Endothelial cell of umbilical vein (primary cell): ENCODE results near the gene TNS1. TPM values are rescaled to one million over a fixed set of nuclear protein-coding genes. Genes with fewer than 3 reads are reported as not detected.

Experiments
- BruUV-seq: library from RNA; stranded (reverse); fragments of 400-500 nt; replicated peaks from 2 replicates; lab custom pipeline; 2021; lab: Mats Ljungman, UMichigan
- CTCF ChIA-PET: fragments of 300-600, 350-600 bp; sonication (Branson Sonifier 250); formaldehyde crosslinking; loops from one replicate; lab custom pipeline; 2021; ENCODE audit warnings: antibody characterized with exemption, inconsistent platforms; lab: Charles Lee
- POLR2A ChIA-PET: fragments of 300-600, 350-600 bp; sonication (Branson Sonifier 250); formaldehyde crosslinking; loops from one replicate; lab custom pipeline; 2021; ENCODE audit warnings: antibody characterized with exemption, inconsistent platforms; lab: Charles Lee
- DNase-seq: peaks from one replicate; pipeline ENCODE4 v3.0.0-alpha.2; 2011; ENCODE audit warnings: low read depth, low spot score
- FAIRE-seq: peaks from 2 replicates; lab custom pipeline; 2011; peaks lifted over from hg19 to GRCh38; lab: Jason Lieb, UNC
- H2AFZ ChIP-seq: 2 replicates; pipeline ENCODE4 v1.6.0; 2012; ENCODE audit warnings: low read depth, low read length, control low read depth, inconsistent platforms
- H3K27ac ChIP-seq: 2 replicates; pipeline ENCODE4 v1.5.1; 2011; ENCODE audit warnings: low read depth, mild to moderate bottlenecking, control low read depth, low read length, moderate library complexity; ENCODE audit not compliant: insufficient read depth
- H3K27me3 ChIP-seq, 2 experiments: 2 replicates each; pipeline versions ENCODE4 v1.6.0 to v1.6.1; 2011; ENCODE audit warnings: low read length in 2 of 2, mixed read lengths in 1 of 2; ENCODE audit not compliant: control insufficient read depth in 2 of 2, insufficient read depth in 2 of 2
- H3K36me3 ChIP-seq, 2 experiments: 2 replicates in 1 of 2; 3 replicates in 1 of 2; pipeline ENCODE4 v1.5.1; 2011; ENCODE audit warnings: low read length in 2 of 2, mild to moderate bottlenecking in 1 of 2, moderate library complexity in 1 of 2; ENCODE audit not compliant: control insufficient read depth in 2 of 2, insufficient read depth in 2 of 2; ENCODE audit errors: extremely low read depth in 1 of 2
- H3K4me1 ChIP-seq: 3 replicates; pipeline ENCODE4 v1.5.1; 2011; ENCODE audit warnings: mild to moderate bottlenecking, low read length; ENCODE audit not compliant: control insufficient read depth, insufficient read depth; ENCODE audit errors: extremely low read depth
- H3K4me2 ChIP-seq: 2 replicates; pipeline ENCODE4 v1.6.1; 2011; ENCODE audit warnings: low read length, control low read depth, mixed read lengths; ENCODE audit not compliant: insufficient read depth
- H3K4me3 ChIP-seq, 3 experiments: fragments of 200-600 bp in 1 of 3; sonication (generic), shearing (Covaris generic) in 1 of 3; replicated peaks in 1 of 3; 2 replicates each; pipeline ENCODE4 v1.5.1; 2011 to 2016; ENCODE audit warnings: control low read depth in 3 of 3, low read length in 3 of 3, mild to moderate bottlenecking in 2 of 3, inconsistent platforms in 1 of 3, low read depth in 1 of 3, moderate library complexity in 1 of 3; ENCODE audit not compliant: insufficient read depth in 1 of 3
- H3K79me2 ChIP-seq: 2 replicates; pipeline ENCODE4 v1.6.0; 2012; ENCODE audit warnings: low read length, inconsistent platforms; ENCODE audit not compliant: control insufficient read depth, insufficient read depth
- H3K9ac ChIP-seq: replicated peaks from 2 replicates; pipeline ENCODE3; 2011; ENCODE audit warnings: low read length, control low read depth; ENCODE audit not compliant: insufficient read depth; ENCODE audit errors: extremely low read depth
- H3K9me1 ChIP-seq: replicated peaks from 3 replicates; pipeline ENCODE4 v1.6.0; 2011; ENCODE audit warnings: mild to moderate bottlenecking, low read length; ENCODE audit not compliant: control insufficient read depth, insufficient read depth; ENCODE audit errors: extremely low read depth
- H3K9me3 ChIP-seq: replicated peaks from 2 replicates; pipeline ENCODE4 v1.5.1; 2012; ENCODE audit warnings: low read length, inconsistent platforms; ENCODE audit not compliant: control insufficient read depth, insufficient read depth
- H4K20me1 ChIP-seq: replicated peaks from 2 replicates; pipeline ENCODE3; 2011; ENCODE audit warnings: mild to moderate bottlenecking, low read length; ENCODE audit not compliant: control insufficient read depth, insufficient read depth; ENCODE audit errors: extremely low read depth
- EZH2 ChIP-seq: IDR thresholded peaks from 2 replicates; pipeline ENCODE4 v1.6.1; 2012; ENCODE audit warnings: borderline replicate concordance, low read depth, mild to moderate bottlenecking, moderate library complexity, low read length, inconsistent platforms; ENCODE audit not compliant: severe bottlenecking
- FOS ChIP-seq: IDR thresholded peaks from 2 replicates; pipeline ENCODE4 v1.6.1; 2011; ENCODE audit warnings: mild to moderate bottlenecking, low read length, moderate library complexity, borderline replicate concordance; ENCODE audit not compliant: insufficient read depth
- GATA2 ChIP-seq: IDR thresholded peaks from 2 replicates; pipeline ENCODE4 v1.7.0; 2011; ENCODE audit warnings: low read depth, mild to moderate bottlenecking, moderate library complexity, mixed read lengths, low read length; ENCODE audit not compliant: insufficient read length, insufficient read depth
- JUN ChIP-seq: IDR thresholded peaks from 2 replicates; pipeline ENCODE4 v1.6.1; 2011; ENCODE audit warnings: borderline replicate concordance, low read depth; ENCODE audit not compliant: insufficient read length, insufficient read depth
- MYC ChIP-seq: IDR thresholded peaks from one replicate; pipeline ENCODE4 v1.6.1; 2011; ENCODE audit warnings: mild to moderate bottlenecking, low read depth, low read length
- POLR2A ChIP-seq: IDR thresholded peaks from 2 replicates; pipeline ENCODE4 v1.6.1; 2012; ENCODE audit warnings: low read depth, mild to moderate bottlenecking, control low read depth, low read length
- POLR2AphosphoS5 ChIP-seq: IDR thresholded peaks from 2 replicates; pipeline ENCODE4 v1.6.1; 2012; ENCODE audit warnings: low read depth, mild to moderate bottlenecking, control low read depth, low read length, moderate library complexity; ENCODE audit not compliant: insufficient read depth
- dilution Hi-C: fragments of 300-500 bp; cut with MboI; formaldehyde crosslinking; loops from one replicate; pipeline ENCODE4 v1.15.0; 2019; ENCODE audit warnings: low sequenced_read_pairs; ENCODE audit not compliant: extremely low pct_ligation_motif_present
- intact Hi-C: fragments of 100-400 bp; cut with micrococcal nuclease; formaldehyde crosslinking; loops from one replicate; pipeline ENCODE4 v1.10.0; 2022
- polyA plus RNA-seq, 4 experiments: library from polyadenylated mRNA; depleted of rRNA in 3 of 4; stranded (reverse) in 3 of 4; unstranded in 1 of 4; fragments of >200 nt; gene quantifications; 2 replicates each; pipeline versions ENCODE4 v1.2.1 to v1.2.3, GENCODE V29; 2011 to 2012; ENCODE audit warnings: missing spikeins in 1 of 4
- total RNA-seq: library from RNA; stranded (reverse); gene quantifications from 2 replicates; pipeline ENCODE4 v1.2.3, GENCODE V29; 2021
- TF ChIP-seq, protein P1 (sequence below), 2 donors: IDR thresholded peaks; 1 replicate in 1 of 2; 2 replicates in 1 of 2; pipeline ENCODE4 v1.5.1; 2011; ENCODE audit warnings: low read length in 2 of 2, mild to moderate bottlenecking in 2 of 2, moderate library complexity in 2 of 2, control low read depth in 1 of 2, inconsistent platforms in 1 of 2, low read depth in 1 of 2; ENCODE audit not compliant: insufficient read depth in 1 of 2; ENCODE audit errors: extremely low read depth in 1 of 2

TNS1 gene
- total and polyA plus RNA-seq, 2 donors (not counting 3 experiments of a cell fraction or from before 2014, with no cell fraction given): 11.0 to 52.1 TPM

GRCh38 chr2:218012284-218012683 lies 9.5 kb upstream of the TNS1 start:
- H3K9ac ChIP-seq: no peak overlapping the region
- H2AFZ ChIP-seq: no peak overlapping the region
- POLR2A ChIA-PET: no interaction called here
- H3K9me3 ChIP-seq: no peaks in the 10 kb centered on the region
- no peak overlapping the region for H3K4me3 ChIP-seq
- H3K4me1 ChIP-seq: peaks cover 19% of the 10 kb centered on the region
- no peak for FAIRE-seq
- no peaks in the 10 kb centered on the region for H4K20me1 ChIP-seq
- DNase-seq: no peak
- no peaks in the 10 kb centered on the region for H3K79me2 ChIP-seq
- CTCF ChIA-PET: interaction anchor here (0.6 to 2.4 kb wide), 6 partner anchors 19 to 227 kb away, joined by 3 to 12 read pairs (median 3); no protein-coding TSS in a partner anchor
- dilution Hi-C loops: no loop called here
- no peaks in the 10 kb centered on the region for H3K9me1 ChIP-seq
- H3K4me2 ChIP-seq: no peak overlapping the region
- intact Hi-C loops: no loop called here
- no peak for TF ChIP-seq MYC
- TF ChIP-seq GATA2: no peak
- TF ChIP-seq FOS: no peak
- TF ChIP-seq POLR2AphosphoS5: no peak
- TF ChIP-seq POLR2A: no peak
- TF ChIP-seq, protein P1, sequence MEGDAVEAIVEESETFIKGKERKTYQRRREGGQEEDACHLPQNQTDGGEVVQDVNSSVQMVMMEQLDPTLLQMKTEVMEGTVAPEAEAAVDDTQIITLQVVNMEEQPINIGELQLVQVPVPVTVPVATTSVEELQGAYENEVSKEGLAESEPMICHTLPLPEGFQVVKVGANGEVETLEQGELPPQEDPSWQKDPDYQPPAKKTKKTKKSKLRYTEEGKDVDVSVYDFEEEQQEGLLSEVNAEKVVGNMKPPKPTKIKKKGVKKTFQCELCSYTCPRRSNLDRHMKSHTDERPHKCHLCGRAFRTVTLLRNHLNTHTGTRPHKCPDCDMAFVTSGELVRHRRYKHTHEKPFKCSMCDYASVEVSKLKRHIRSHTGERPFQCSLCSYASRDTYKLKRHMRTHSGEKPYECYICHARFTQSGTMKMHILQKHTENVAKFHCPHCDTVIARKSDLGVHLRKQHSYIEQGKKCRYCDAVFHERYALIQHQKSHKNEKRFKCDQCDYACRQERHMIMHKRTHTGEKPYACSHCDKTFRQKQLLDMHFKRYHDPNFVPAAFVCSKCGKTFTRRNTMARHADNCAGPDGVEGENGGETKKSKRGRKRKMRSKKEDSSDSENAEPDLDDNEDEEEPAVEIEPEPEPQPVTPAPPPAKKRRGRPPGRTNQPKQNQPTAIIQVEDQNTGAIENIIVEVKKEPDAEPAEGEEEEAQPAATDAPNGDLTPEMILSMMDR (IDR thresholded peaks at IDR 0.05; ENCODE audit: extremely low read depth in 1 of 2, insufficient read depth in 1 of 2, low read depth in 1 of 2, low read length in 2 of 2): no peak
- TF ChIP-seq EZH2: no peak
- no peak for TF ChIP-seq JUN
- BruUV-seq: no TSS peak
- peaks cover 0 to 6% of the 10 kb centered on the region in 2 experiments for H3K27me3 ChIP-seq
- no peaks in the 10 kb centered on the region for H3K36me3 ChIP-seq
- H3K27ac ChIP-seq: no peak overlapping the region
